Fibroblast of upper back skin (primary cell): ENCODE data around the gene PPP5C.
A peak's percentile ranks its signal among the peaks of the same experiment; 100 is the strongest.
"Not testable (repeated sequence)": the region's sequence is repeated elsewhere in the genome, so short reads cannot be mapped to it uniquely, and the experiment has no call there.

Experiments
- DNase-seq: peaks from one replicate; pipeline ENCODE4 v3.0.0-alpha.2; 2013

Gene PPP5C

GRCh38 chr19:46386996-46387712 is 40.3 kb downstream of the PPP5C start:
- DNase-seq: no peak

- DNase-seq: no peak
These were observed 40.8 kb downstream of the PPP5C start for GRCh38 chr19:46387713-46388130.

- DNase-seq: no peak
These were observed 41.6 kb downstream of the PPP5C start for GRCh38 chr19:46388311-46389095.

- no peak for DNase-seq
These were observed 43.4 kb downstream of the PPP5C start for GRCh38 chr19:46390121-46390858.

GRCh38 chr19:46390866-46391265 is 44.0 kb downstream of the PPP5C start:
- no peak for DNase-seq

- no peak for DNase-seq
These were observed 44.7 kb downstream of the PPP5C start for GRCh38 chr19:46391296-46392251.

GRCh38 chr19:46392252-46392801 is 45.4 kb downstream of the PPP5C start:
- DNase-seq: peak; percentile 79

- no peak for DNase-seq
These were observed 46.0 kb downstream of the PPP5C start for GRCh38 chr19:46392837-46393236.

GRCh38 chr19:46393456-46394401 is 46.8 kb downstream of the PPP5C start:
- no peak for DNase-seq

- DNase-seq: no peak
These were observed 47.5 kb downstream of the PPP5C start for GRCh38 chr19:46394402-46394797.

- not testable (repeated sequence) for DNase-seq
These were observed 51.1 kb downstream of the PPP5C start for GRCh38 chr19:46397801-46398479.

GRCh38 chr19:46402725-46403124 is 55.8 kb downstream of the PPP5C start:
- DNase-seq: no peak

- peak; percentile 55 for DNase-seq
These were observed 57.3 kb downstream of the PPP5C start for GRCh38 chr19:46404055-46404752.

GRCh38 chr19:46404753-46405468 is 58.0 kb downstream of the PPP5C start:
- DNase-seq: peak; percentile 49

GRCh38 chr19:46406976-46407375 is 60.1 kb downstream of the PPP5C start:
- no peak for DNase-seq

GRCh38 chr19:46407856-46408663 is 61.2 kb downstream of the PPP5C start:
- no peak for DNase-seq

GRCh38 chr19:46408664-46409039 is 61.8 kb downstream of the PPP5C start:
- DNase-seq: peak; percentile 39

- DNase-seq: no peak
These were observed 62.3 kb downstream of the PPP5C start for GRCh38 chr19:46409191-46409590.
